Activated naive CD4-positive, alpha-beta T cell treated with Interleukin-2 at 50 U/mL for 16 hours (primary cell): ENCODE results near the gene AARS1.
"Not testable (repeated sequence)": the region's sequence is repeated elsewhere in the genome, so short reads cannot be mapped to it uniquely, and the experiment has no call there.

Source experiments
- DNase-seq: peaks from one replicate; pipeline ENCODE4 v3.0.0-alpha.2; 2020

AARS1 gene

DNA sequence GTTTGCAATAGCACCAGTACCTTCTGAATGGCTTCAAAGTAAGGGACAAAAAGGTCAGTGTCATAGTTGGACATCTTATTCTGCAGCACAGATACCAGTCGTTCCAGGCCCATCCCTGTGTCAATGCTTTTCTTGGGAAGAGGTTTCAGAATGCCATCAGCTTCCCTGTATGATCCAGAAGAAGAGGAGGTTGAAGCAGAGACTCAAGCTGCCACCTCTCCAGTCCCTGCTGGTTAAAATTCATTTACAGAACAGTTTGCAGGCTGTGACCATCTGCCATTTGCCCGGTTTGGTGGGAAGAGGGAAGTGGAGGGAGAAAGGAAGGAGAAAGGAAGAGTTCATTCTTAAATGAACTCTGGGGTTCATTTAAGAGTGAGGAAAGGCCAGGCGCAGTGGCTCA is 19.1 kb downstream of the AARS1 start:
- DNase-seq, result no peak

DNA sequence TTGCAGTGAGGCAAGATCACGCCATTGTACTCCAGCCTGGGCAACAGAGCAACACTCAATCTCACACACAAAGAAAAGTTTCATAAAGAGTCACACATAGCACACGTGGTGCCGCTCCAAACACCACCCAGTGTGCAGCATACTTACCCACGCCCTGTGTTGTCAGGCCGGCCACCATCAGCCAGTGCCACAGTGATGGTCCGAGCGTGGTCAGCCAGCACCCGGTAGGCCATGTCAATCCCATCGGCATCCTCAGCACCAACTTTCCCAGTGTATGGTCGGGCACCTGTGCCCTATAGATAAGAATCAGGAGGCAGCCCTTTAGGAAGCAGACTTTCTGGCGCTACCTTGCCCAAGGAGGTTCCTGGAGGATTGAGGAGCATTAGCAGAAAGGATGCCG is 19.8 kb downstream of the AARS1 start:
- no peak for DNase-seq

GRCh38 chr16:70267922-70268321 is 21.4 kb downstream of the AARS1 start:
- DNase-seq, result not testable (repeated sequence)

- DNase-seq, result peak; percentile 22
Observed at GRCh38 chr16:70267516-70267915, 21.8 kb downstream of the AARS1 start.

DNA sequence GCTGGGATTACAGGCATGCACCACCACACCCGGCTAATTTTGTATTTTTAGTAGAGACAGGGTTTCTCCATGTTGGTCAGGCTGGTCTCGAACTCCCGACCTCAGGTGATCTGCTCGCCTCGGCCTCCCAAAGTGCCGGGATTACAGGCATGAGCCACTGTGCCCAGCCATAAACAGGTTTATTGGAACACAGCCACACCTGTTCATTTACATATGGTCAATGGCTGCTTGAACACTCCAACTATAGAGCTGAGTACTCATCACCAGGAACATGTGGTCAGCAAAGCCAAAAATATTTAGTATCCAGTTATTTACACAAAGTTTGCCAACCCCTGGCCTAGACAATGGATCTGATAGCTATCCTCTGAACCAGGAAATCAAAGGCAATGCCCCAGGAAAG is 29.4 kb downstream of the AARS1 start:
- DNase-seq, result not testable (repeated sequence)

DNA sequence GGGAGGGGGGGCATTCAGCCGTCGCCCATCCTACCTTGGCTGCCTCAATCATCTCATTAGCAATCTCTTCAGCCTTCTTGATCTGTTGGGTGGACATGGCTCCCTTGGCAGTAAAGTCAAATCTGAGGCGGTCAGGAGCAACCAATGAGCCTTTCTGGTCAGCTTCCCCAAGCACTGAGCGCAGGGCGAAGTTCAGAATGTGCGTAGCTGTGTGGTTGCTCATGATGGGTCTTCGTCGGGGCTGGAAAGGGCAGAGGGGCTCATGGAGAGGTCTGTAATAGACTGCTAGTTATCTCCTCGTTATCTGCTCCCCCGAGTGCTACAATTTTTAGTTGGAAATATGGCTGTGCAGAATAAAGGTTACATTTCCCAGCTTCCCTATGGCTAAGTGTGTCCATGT is 30.4 kb downstream of the AARS1 start:
- no peak for DNase-seq

GRCh38 chr16:70258065-70258464 is 31.2 kb downstream of the AARS1 start:
- DNase-seq, result no peak

DNA sequence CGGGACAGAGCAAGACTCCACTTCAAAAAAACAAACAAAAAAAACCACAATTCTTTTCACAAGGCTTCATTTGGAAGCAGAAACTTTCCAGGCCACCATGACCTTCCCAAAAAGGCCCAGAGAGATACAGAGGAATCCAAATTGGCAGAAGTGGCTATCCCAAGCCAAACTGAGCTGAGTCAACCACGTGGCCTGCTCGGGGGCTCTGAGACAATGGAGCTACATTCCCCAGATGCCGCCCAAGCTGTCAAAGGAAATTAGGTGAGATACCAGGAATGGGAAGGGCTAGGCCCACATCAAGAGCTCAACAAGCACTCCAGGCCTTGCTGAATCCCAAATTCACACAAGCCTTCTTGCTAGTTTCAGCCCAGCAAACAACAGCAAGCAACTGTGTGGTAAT is 31.9 kb downstream of the AARS1 start:
- no peak for DNase-seq

GRCh38 chr16:70255574-70255973 is 33.7 kb downstream of the AARS1 start:
- no peak for DNase-seq

DNA sequence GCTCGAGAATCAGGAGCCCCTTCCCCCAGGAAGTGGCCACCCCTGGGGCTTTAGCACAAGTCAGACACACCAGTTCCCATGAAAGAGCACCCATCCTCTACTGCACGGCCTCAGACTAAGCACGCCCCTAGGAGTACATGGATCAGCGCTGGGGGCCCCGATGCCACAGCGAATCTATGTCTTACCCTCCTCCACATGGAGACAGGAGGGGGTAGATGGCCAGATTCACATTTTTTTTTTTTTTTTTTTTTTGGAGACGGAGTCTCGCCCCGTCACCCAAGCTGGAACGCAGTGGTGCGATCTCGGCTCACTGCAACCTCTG is 34.4 kb downstream of the AARS1 start:
- no peak for DNase-seq

- no peak for DNase-seq
Observed at GRCh38 chr16:70254180-70254964, 34.9 kb downstream of the AARS1 start.

DNA sequence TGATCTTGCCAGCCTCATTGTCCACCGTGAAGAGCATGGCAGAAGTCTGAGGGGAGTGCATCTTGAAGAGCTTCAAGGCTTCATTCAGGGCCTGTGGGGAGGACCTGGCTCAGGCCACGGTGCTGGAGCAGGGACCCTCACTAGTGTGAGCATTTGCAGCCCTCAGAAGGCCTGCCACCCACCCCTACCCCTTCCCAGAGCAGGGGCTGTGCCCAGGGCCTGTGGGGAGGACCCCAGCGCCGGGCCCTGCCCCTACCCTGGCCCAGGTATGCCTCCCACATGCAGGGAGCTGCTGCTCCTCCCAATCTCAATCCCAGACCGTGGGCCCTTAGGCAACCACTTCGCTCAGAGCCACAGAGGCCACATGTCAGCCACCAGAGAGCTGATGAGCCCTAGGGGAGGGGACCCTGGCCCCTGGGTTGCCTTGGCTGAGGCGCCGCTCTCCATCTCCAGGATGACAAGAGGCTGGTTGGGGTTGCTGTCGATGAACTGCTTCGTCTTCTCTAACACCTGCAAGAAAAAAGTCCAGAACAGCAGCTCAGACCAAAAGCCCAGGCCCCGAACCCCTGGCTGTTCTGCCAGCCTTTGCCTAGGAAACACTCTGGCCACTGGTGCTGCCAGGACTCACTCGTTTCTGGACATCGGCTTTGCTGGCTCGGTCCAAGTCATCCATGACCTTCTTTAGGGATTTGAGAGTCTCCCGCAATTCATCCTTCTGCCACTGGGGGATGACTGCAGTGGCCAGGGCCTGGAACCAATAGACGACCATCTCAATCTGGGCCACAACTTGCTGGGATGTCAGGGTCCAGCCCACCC is 35.8 kb downstream of the AARS1 start:
- peak; percentile 41 for DNase-seq

DNA sequence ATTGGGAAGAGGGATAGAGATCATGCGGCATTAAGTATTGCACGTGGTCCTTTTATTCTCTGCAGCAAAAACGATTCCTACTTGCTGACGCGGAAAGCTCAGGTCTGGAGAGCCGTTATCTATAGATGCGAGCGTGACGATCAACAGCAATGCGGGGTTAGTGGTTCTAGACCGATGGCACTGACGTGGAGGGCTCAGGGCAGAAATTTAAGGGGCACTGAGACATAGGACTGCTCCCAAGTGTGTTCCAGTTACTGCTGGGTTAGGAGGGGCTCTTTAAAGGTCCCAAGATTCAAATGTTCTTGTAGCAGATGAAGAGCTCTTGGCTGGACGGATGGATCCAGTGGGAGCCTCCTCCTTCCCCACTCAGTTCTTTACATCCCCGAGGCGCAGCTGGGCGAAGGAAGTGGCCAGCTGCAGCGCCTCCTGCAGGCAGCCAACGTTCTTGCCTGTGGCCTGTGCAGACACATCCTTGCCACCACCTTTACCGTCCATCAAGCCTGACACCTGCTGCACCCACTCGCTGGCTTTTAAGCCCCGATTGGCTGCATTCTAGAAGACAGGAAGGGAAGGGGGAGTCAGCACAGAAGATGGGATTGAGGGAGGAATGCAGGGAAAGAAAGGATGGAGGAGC is 36.8 kb downstream of the AARS1 start:
- DNase-seq, result peak; percentile 16

- DNase-seq, result peak; percentile 93
Observed at GRCh38 chr16:70251629-70252354, 37.5 kb downstream of the AARS1 start, which contains the start of gene EXOSC6. Gene EXOSC6 (minus strand): TSS chr16:70251940. CDS start chr16:70251900, 40 bp downstream.

- peak; percentile 33 for DNase-seq
Observed at GRCh38 chr16:70250748-70251628, 38.3 kb downstream of the AARS1 start.

DNA sequence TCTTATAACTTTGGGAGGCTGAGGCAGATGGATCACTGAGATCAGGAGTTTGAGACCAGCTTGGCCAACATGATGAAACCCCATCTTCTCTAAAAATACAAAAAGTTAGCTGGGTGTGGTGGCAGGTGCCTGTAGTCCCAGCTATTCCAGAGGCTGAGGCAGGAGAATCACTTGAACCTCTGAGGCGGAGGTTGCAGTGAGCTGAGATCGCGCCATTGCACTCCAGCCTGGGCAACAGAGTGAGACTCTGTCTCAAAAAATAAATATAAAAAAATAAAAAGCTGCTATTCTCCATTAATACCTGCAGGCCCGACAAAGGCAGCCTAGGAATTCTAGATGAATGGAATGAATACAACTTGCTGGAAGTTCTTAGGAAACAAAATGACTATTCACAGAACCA is 39.6 kb downstream of the AARS1 start:
- DNase-seq, result not testable (repeated sequence)

DNA sequence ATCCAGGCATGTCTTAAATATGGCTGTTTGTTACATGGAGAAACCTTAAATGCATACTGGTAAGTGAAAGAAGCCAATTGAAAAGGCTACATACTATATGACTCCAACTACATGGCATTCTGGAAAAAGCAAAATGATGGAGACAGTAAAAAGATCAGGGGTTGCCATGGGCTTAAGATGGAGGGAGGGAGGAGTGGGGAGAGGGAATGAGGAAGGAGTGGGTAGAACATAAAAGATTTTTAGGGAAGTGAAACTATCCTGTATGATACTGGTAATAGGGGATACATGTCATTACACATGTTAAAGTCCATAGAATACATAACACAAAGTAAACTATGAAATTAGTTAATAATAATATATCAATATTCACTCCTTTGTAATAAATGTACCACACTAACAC is 50.5 kb downstream of the AARS1 start:
- DNase-seq, result not testable (repeated sequence)

- not testable (repeated sequence) for DNase-seq
Observed at GRCh38 chr16:70231831-70232230, 57.5 kb downstream of the AARS1 start.

- DNase-seq, result not testable (repeated sequence)
Observed at GRCh38 chr16:70226024-70226423, 63.3 kb downstream of the AARS1 start.

DNA sequence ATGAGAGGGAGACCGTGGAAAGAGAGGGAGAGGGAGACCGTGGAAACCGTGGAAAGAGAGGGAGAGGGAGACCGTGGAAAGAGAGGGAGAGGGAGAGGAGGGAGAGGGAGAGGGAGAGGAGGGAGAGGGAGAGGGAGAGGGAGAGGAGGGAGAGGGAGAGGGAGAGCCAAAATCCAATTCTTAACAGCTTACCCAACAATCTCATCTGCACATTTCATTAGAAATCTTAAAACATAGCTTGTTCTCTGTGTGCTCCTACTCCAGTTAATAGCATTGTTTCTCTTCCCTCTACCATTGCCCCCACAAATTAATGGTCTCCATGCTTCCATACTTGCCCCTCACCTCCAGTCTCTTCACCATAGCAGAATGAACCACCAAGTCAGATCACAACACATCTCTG is 63.9 kb downstream of the AARS1 start:
- DNase-seq, result not testable (repeated sequence)

DNA sequence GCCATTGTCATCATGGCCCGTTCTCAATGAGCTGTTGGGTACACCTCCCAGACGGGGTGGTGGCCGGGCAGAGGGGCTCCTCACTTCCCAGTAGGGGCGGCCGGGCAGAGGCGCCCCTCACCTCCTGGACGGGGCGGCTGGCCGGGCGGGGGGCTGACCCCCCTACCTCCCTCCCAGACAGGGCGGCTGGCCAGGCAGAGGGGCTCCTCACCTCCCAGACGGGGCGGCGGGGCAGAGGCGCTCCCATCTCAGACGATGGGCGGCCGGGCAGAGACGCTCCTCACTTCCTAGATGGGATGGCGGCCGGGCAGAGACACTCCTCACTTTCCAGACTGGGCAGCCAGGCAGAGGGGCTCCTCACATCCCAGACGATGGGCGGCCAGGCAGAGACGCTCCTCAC is 64.7 kb downstream of the AARS1 start:
- not testable (repeated sequence) for DNase-seq

GRCh38 chr16:70223971-70224513 is 65.3 kb downstream of the AARS1 start:
- DNase-seq, result not testable (repeated sequence)
